ENCODE results near the gene CARD11. TPM values are rescaled to one million over a fixed set of nuclear protein-coding genes. Genes with fewer than 3 reads are reported as not detected.

CARD11 gene
- total RNA-seq, 1 experiment from 2014 or later = 0.57 TPM

DNA sequence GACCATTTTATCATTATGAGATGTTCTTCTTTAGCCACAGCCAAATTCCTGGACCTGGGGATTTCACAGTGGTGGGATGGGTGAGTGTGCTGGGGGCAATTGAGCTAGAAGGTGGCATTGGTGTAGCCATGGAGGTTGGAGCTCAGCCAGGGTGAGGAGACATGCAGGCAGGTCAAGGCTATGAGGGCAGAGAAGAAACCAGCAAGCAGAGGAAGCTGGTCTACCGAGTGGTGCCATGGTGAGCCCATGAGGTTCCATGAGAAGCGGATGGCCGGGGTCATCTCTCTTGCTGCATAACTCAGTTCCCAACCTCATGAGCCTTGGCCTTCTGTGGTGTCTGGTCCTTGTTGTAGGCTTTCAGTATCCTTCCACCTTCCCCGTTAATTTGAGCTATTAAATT is 91.4 kb downstream of the CARD11 start:
- Histone ChIP-seq H3K4me3 (replicated peaks in 1 of 2; ENCODE audit: low read depth in 1 of 2, low read length in 2 of 2) (no peak overlapping the region), H3K27me3 (ENCODE audit: insufficient read depth, low read length) (peaks cover 2% of the 10 kb centered on the region; the same call in 1 of the 2 replicates), H3K4me2 (ENCODE audit: low read length) (no peak overlapping the region), H3K79me2 (ENCODE audit: insufficient read depth, low read length) (no peaks in the 10 kb centered on the region), H3K9me2 (ENCODE audit: insufficient read depth) (no peaks in the 10 kb centered on the region), H3K36me3 (ENCODE audit: control insufficient read depth in 1 of 2, insufficient read depth in 2 of 2, low read length in 2 of 2) (no peaks in the 10 kb centered on the region), H3K9me3 (ENCODE audit: control insufficient read depth in 1 of 2, insufficient read depth in 1 of 2, low read depth in 1 of 2, low read length in 2 of 2) (no peaks in the 10 kb centered on the region; a peak in 1 of 4 replicates), H4K20me1 (ENCODE audit: insufficient read depth) (no peaks in the 10 kb centered on the region), H2AFZ (ENCODE audit: low read depth, low read length, poor library complexity, severe bottlenecking) (no peak overlapping the region), H3K9ac (ENCODE audit: low read length) (no peak overlapping the region), H3K27ac (ENCODE audit: low read depth, low read length) (no peak overlapping the region), H3K4me1 (ENCODE audit: control insufficient read depth in 1 of 2, insufficient read depth in 2 of 2, low read length in 2 of 2) (peaks cover 7 to 22% of the 10 kb centered on the region in 2 experiments; a peak in 3 of 4 replicates)
- ChIA-PET CTCF (no interaction called here), RAD21 (ENCODE audit: low non-redundant PET in 1 of 2, low total read pairs in 2 of 2, uncharacterized antibody in 2 of 2, unreplicated experiment in 2 of 2) (no interaction called here), POLR2A (no interaction called here)
- ATAC-seq (no peak), DNase-seq (ENCODE audit: low read depth, low spot score) (no peak)
- intact Hi-C loops (cut with micrococcal nuclease) = no loop called here
- BruUV-seq (replicated peaks) = no TSS peak
- TF ChIP-seq ELF1 (IDR thresholded peaks at IDR 0.05; ENCODE audit: borderline replicate concordance, low read depth) (no peak), EGR1 (IDR thresholded peaks at IDR 0.05; ENCODE audit: low read depth) (no peak), POLR2A (IDR thresholded peaks at IDR 0.05; ENCODE audit: borderline replicate concordance, extremely low read depth, insufficient read depth, insufficient read length) (no peak), SP1 (IDR thresholded peaks at IDR 0.05; ENCODE audit: low read depth) (no peak), TCF7L2 (IDR thresholded peaks at IDR 0.05; ENCODE audit: borderline replicate concordance, extremely low read depth, insufficient read depth, insufficient read length) (no peak)

DNA sequence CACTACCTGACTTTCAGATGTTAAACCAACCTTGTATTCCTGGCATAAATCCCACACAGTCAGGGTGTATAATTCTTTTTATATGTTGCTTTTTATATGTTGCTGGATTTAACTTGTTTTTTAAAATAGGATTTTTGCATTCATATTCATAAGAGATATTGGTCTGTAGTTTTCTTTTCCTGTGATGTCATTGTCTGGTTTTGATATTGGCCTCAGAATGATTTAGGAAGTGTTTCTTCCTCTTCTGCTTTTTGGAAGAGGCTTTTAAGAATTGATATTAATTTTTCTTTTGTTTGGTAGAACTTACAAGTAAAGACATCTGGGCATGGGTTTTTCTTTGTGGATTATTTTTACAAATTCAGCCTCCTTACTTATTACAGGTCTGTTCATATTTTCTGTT is 93.1 kb downstream of the CARD11 start:
- BruUV-seq (replicated peaks) = no TSS peak
- Histone ChIP-seq H3K27me3 (ENCODE audit: insufficient read depth, low read length) (peaks cover 8% of the 10 kb centered on the region; the same call in 1 of the 2 replicates), H3K4me2 (ENCODE audit: low read length) (no peak overlapping the region), H3K79me2 (ENCODE audit: insufficient read depth, low read length) (no peaks in the 10 kb centered on the region), H3K9me2 (ENCODE audit: insufficient read depth) (no peaks in the 10 kb centered on the region), H3K27ac (ENCODE audit: low read depth, low read length) (no peak overlapping the region), H3K9ac (ENCODE audit: low read length) (no peak overlapping the region), H3K36me3 (ENCODE audit: control insufficient read depth in 1 of 2, insufficient read depth in 2 of 2, low read length in 2 of 2) (no peaks in the 10 kb centered on the region), H3K9me3 (ENCODE audit: control insufficient read depth in 1 of 2, insufficient read depth in 1 of 2, low read depth in 1 of 2, low read length in 2 of 2) (no peaks in the 10 kb centered on the region; a peak in 1 of 4 replicates), H3K4me1 (ENCODE audit: control insufficient read depth in 1 of 2, insufficient read depth in 2 of 2, low read length in 2 of 2) (peaks cover 3 to 10% of the 10 kb centered on the region in 2 experiments; a peak in 2 of 4 replicates), H3K4me3 (replicated peaks in 1 of 2; ENCODE audit: low read depth in 1 of 2, low read length in 2 of 2) (no peak overlapping the region), H2AFZ (ENCODE audit: low read depth, low read length, poor library complexity, severe bottlenecking) (no peak overlapping the region), H4K20me1 (ENCODE audit: insufficient read depth) (no peaks in the 10 kb centered on the region)
- RAD21 ChIA-PET (ENCODE audit: low non-redundant PET in 1 of 2, low total read pairs in 2 of 2, uncharacterized antibody in 2 of 2, unreplicated experiment in 2 of 2) = no interaction called here
- no peak for ATAC-seq
- POLR2A ChIA-PET = no interaction called here
- no peak for TF ChIP-seq POLR2AphosphoS5 (IDR thresholded peaks at IDR 0.05; ENCODE audit: low read depth, low read length)
- TF ChIP-seq SIN3A (IDR thresholded peaks at IDR 0.05; ENCODE audit: low read depth) = no peak
- TF ChIP-seq, protein P1, sequence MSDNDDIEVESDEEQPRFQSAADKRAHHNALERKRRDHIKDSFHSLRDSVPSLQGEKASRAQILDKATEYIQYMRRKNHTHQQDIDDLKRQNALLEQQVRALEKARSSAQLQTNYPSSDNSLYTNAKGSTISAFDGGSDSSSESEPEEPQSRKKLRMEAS (IDR thresholded peaks at IDR 0.05) = no peak
- TF ChIP-seq, protein P2, sequence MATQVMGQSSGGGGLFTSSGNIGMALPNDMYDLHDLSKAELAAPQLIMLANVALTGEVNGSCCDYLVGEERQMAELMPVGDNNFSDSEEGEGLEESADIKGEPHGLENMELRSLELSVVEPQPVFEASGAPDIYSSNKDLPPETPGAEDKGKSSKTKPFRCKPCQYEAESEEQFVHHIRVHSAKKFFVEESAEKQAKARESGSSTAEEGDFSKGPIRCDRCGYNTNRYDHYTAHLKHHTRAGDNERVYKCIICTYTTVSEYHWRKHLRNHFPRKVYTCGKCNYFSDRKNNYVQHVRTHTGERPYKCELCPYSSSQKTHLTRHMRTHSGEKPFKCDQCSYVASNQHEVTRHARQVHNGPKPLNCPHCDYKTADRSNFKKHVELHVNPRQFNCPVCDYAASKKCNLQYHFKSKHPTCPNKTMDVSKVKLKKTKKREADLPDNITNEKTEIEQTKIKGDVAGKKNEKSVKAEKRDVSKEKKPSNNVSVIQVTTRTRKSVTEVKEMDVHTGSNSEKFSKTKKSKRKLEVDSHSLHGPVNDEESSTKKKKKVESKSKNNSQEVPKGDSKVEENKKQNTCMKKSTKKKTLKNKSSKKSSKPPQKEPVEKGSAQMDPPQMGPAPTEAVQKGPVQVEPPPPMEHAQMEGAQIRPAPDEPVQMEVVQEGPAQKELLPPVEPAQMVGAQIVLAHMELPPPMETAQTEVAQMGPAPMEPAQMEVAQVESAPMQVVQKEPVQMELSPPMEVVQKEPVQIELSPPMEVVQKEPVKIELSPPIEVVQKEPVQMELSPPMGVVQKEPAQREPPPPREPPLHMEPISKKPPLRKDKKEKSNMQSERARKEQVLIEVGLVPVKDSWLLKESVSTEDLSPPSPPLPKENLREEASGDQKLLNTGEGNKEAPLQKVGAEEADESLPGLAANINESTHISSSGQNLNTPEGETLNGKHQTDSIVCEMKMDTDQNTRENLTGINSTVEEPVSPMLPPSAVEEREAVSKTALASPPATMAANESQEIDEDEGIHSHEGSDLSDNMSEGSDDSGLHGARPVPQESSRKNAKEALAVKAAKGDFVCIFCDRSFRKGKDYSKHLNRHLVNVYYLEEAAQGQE (IDR thresholded peaks at IDR 0.05; ENCODE audit: low read depth) = no peak
- no peak for TF ChIP-seq POLR2A (IDR thresholded peaks at IDR 0.05; ENCODE audit: borderline replicate concordance, extremely low read depth, insufficient read depth, insufficient read length)
- intact Hi-C loops (cut with micrococcal nuclease) = no loop called here
- CTCF ChIA-PET = no interaction called here
- no peak for DNase-seq (ENCODE audit: low read depth, low spot score)
